ENCODE results near the gene NRL. TPM values are rescaled to one million over a fixed set of nuclear protein-coding genes. Genes with fewer than 3 reads are reported as not detected.

NRL gene
- total and polyA plus RNA-seq, 4 donors: 2.7 to 5.4 (median 3.1) TPM

DNA sequence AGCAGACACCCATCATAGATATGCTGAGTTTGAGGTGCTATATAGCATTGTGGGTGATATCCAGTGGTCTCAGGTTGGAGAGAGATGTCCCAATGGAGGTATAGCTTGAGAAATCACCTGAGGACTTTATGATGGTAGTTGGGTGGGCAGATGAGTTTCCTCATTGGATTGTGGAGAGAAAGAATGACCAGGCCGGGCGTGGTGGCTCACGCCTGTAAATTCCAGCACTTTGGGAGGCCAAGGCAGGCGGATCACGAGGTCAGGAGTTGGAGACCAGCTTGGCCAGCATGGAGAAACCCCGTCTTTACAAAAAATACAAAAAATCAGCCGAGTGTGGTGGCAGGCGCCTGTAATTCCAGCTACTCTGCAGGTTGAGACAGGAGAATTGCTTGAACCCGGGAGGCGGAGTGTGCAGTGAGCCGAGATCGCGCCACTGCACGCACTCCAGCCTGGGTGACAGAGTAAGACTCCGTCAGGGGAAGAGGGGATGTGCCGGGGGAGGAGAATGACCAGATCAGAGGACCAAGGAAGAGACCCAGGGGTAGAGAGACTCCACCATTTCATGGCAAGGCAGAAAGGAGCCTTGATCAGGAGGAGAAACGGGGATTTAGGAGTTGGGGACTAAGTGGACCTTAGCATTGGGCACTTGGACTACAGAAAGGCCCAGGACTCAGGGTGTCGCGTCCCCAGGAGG, 21.4 kb downstream of the NRL start:
- DNase-seq (no peak), ATAC-seq (ENCODE audit: insufficient read depth, low FRiP score) (no peak)
- Histone ChIP-seq H3K27me3 (ENCODE audit: control insufficient read depth in 3 of 3, insufficient read depth in 3 of 3, low read length in 2 of 3) (no peaks in the 10 kb centered on the region), H3K4me3 (no peak overlapping the region), H3K27ac (ENCODE audit: low read depth in 1 of 2, low read length in 1 of 2) (peak overlapping the region; percentile 2 to 38), H3K36me3 (ENCODE audit: control insufficient read depth in 4 of 4, insufficient read depth in 4 of 4, low read length in 4 of 4) (peaks cover 0 to 4% (median 0%) of the 10 kb centered on the region in 4 donors), H3K4me1 (ENCODE audit: control insufficient read depth in 5 of 5, insufficient read depth in 5 of 5, low read length in 5 of 5) (peaks cover 0 to 17% (median 6%) of the 10 kb centered on the region in 5 donors), H3K9ac (ENCODE audit: insufficient read depth in 1 of 2, low read length in 2 of 2) (peak overlapping the region in 1 of 2 donors; percentile 42), H3K9me3 (ENCODE audit: control insufficient read depth in 4 of 4, insufficient read depth in 3 of 4, low read length in 3 of 4) (no peaks in the 10 kb centered on the region)
- TF ChIP-seq, protein P1, sequence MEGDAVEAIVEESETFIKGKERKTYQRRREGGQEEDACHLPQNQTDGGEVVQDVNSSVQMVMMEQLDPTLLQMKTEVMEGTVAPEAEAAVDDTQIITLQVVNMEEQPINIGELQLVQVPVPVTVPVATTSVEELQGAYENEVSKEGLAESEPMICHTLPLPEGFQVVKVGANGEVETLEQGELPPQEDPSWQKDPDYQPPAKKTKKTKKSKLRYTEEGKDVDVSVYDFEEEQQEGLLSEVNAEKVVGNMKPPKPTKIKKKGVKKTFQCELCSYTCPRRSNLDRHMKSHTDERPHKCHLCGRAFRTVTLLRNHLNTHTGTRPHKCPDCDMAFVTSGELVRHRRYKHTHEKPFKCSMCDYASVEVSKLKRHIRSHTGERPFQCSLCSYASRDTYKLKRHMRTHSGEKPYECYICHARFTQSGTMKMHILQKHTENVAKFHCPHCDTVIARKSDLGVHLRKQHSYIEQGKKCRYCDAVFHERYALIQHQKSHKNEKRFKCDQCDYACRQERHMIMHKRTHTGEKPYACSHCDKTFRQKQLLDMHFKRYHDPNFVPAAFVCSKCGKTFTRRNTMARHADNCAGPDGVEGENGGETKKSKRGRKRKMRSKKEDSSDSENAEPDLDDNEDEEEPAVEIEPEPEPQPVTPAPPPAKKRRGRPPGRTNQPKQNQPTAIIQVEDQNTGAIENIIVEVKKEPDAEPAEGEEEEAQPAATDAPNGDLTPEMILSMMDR (IDR thresholded peaks at IDR 0.05; ENCODE audit: control extremely low read depth, extremely low read depth): no peak
- 83 to 84% methylated on average over 19 of the region's 19 CpGs for WGBS, 2 donors

DNA sequence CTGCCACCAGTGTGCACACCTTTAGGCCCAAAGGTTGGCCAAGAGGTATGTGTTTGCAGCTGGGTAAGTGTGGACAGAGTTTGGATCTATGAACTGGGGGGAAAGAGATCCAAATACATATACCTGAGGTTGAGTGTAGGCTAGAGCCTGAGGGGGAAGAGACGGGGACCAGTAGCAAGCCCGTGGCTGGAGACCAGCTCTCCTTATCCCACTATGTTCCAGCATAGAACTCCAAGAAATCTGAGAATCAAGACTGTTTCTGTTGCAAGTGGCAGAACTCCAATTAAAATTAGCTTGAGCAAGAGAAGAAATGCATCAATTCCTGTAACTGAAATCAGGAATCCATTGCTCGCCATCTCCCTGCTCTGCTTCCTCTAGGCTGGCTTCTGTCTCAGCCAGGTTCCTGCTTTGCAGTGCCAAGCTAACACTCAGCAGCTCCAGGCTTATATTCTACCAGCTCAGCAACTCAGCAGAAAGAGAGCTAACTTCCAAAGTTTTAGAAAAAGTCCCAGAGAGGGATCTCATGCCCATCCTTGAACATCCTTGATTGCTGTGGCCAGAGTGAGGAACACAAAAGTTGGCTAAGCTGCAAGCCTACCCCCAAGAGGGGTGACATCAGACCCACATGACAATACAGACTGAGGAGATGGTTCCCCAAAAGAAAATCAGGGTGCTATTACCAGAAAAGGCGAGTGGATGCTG, 22.1 kb downstream of the NRL start:
- WGBS, 2 donors: 75 to 87% methylated on average over 4 of the region's 4 CpGs
- Histone ChIP-seq H3K27ac (ENCODE audit: low read depth in 1 of 2, low read length in 1 of 2) (no peak overlapping the region), H3K4me3 (no peak overlapping the region), H3K27me3 (ENCODE audit: control insufficient read depth in 3 of 3, insufficient read depth in 3 of 3, low read length in 2 of 3) (no peaks in the 10 kb centered on the region), H3K4me1 (ENCODE audit: control insufficient read depth in 5 of 5, insufficient read depth in 5 of 5, low read length in 5 of 5) (peaks cover 0 to 17% (median 6%) of the 10 kb centered on the region in 5 donors), H3K36me3 (ENCODE audit: control insufficient read depth in 4 of 4, insufficient read depth in 4 of 4, low read length in 4 of 4) (no peaks in the 10 kb centered on the region), H3K9ac (ENCODE audit: insufficient read depth in 1 of 2, low read length in 2 of 2) (no peak overlapping the region), H3K9me3 (ENCODE audit: control insufficient read depth in 4 of 4, insufficient read depth in 3 of 4, low read length in 3 of 4) (no peaks in the 10 kb centered on the region)
- TF ChIP-seq, protein P1 (IDR thresholded peaks at IDR 0.05; ENCODE audit: control extremely low read depth, extremely low read depth): no peak
- ATAC-seq (ENCODE audit: insufficient read depth, low FRiP score): no peak
- no peak for DNase-seq

DNA sequence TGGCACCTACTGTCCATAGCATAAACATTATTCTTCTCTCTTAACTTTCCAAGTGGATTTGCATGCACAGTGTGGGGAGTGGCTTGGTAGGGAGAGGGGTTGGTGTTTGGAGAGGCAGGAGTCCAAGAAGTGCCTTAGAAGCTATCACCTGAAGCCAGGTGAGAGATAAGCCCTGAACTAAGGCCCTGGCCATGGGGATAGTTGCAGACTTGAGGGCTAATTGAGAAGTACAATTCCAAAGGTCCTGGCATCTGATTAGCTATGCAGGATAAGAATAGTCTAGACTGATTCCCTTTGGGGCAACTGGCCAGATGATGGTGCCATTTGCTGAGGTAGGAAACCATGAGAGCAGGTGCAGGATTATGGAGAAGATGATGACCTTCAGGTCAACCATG, 22.6 kb downstream of the NRL start:
- TF ChIP-seq, protein P1 (IDR thresholded peaks at IDR 0.05; ENCODE audit: control extremely low read depth, extremely low read depth): no peak
- H3K9ac ChIP-seq (ENCODE audit: insufficient read depth in 1 of 2, low read length in 2 of 2): no peak overlapping the region
- H3K36me3 ChIP-seq (ENCODE audit: control insufficient read depth in 4 of 4, insufficient read depth in 4 of 4, low read length in 4 of 4): no peaks in the 10 kb centered on the region
- H3K4me1 ChIP-seq (ENCODE audit: control insufficient read depth in 5 of 5, insufficient read depth in 5 of 5, low read length in 5 of 5): peaks cover 0 to 17% (median 6%) of the 10 kb centered on the region in 5 donors
- no peak for ATAC-seq (ENCODE audit: insufficient read depth, low FRiP score)
- no peaks in the 10 kb centered on the region for H3K9me3 ChIP-seq (ENCODE audit: control insufficient read depth in 4 of 4, insufficient read depth in 3 of 4, low read length in 3 of 4)
- H3K27me3 ChIP-seq (ENCODE audit: control insufficient read depth in 3 of 3, insufficient read depth in 3 of 3, low read length in 2 of 3): no peaks in the 10 kb centered on the region
- DNase-seq: peak in 1 of 3 donors; percentile 32
- H3K4me3 ChIP-seq: no peak overlapping the region
- peak overlapping the region in 1 of 2 donors; percentile 38 for H3K27ac ChIP-seq (ENCODE audit: low read depth in 1 of 2, low read length in 1 of 2)

Data from lung (tissue), 12 donors.